IMR-90 (cell line): ENCODE measurements around the gene ZNF791.

Source experiments
- BHLHE40 ChIP-seq: fragments of 150-350 bp; IDR thresholded peaks from 2 replicates; pipeline ENCODE4 v1.6.1; 2016; ENCODE audit warnings: mild to moderate bottlenecking, low read depth, low read length
- CEBPB ChIP-seq: IDR thresholded peaks from 2 replicates; pipeline ENCODE4 v1.6.1; 2012; ENCODE audit warnings: low read depth, low read length, improper control_type of control experiment
- CHD1 ChIP-seq: IDR thresholded peaks from 2 replicates; pipeline ENCODE4 v1.6.1; 2012; ENCODE audit warnings: low read depth, low read length, improper control_type of control experiment
- CTCF ChIP-seq: conservative IDR thresholded peaks from 2 replicates; pipeline ENCODE4 v1.5.1; 2012; ENCODE audit warnings: mild to moderate bottlenecking, low read depth, low read length, improper control_type of control experiment
- ELK1 ChIP-seq: fragments of 150-350 bp; IDR thresholded peaks from 2 replicates; pipeline ENCODE4 v1.6.1; 2016; ENCODE audit warnings: low read depth, mild to moderate bottlenecking, low read length, moderate library complexity, borderline replicate concordance
- MAZ ChIP-seq: IDR thresholded peaks from 2 replicates; pipeline ENCODE4 v1.6.1; 2012; ENCODE audit warnings: low read depth, mild to moderate bottlenecking, low read length, improper control_type of control experiment, moderate library complexity, borderline replicate concordance
- MXI1 ChIP-seq: IDR thresholded peaks from 2 replicates; pipeline ENCODE4 v1.6.1; 2012; ENCODE audit warnings: low read depth, mild to moderate bottlenecking, low read length, moderate library complexity, borderline replicate concordance
- POLR2A ChIP-seq: IDR thresholded peaks from 2 replicates; pipeline ENCODE4 v1.6.1; 2012; ENCODE audit warnings: mild to moderate bottlenecking, low read depth, low read length
- RAD21 ChIP-seq: IDR thresholded peaks from 2 replicates; pipeline ENCODE4 v1.6.1; 2012; ENCODE audit warnings: low read length, improper control_type of control experiment
- RCOR1 ChIP-seq: IDR thresholded peaks from 2 replicates; pipeline ENCODE4 v1.6.1; 2012; ENCODE audit warnings: mild to moderate bottlenecking, low read length, improper control_type of control experiment; ENCODE audit not compliant: insufficient replicate concordance
- SMC3 ChIP-seq: fragments of 150-350 bp; IDR thresholded peaks from 2 replicates; pipeline ENCODE4 v1.6.1; 2016; ENCODE audit warnings: low read depth, mild to moderate bottlenecking, antibody characterized with exemption, low read length, moderate library complexity
- USF2 ChIP-seq: fragments of 150-350 bp; IDR thresholded peaks from 2 replicates; pipeline ENCODE4 v1.6.1; 2017; ENCODE audit warnings: mild to moderate bottlenecking, antibody characterized with exemption, low read length, low read depth

- TF ChIP-seq CTCF (no peak), POLR2A (no peak), RCOR1 (no peak), SMC3 (no peak), MAZ (no peak), RAD21 (no peak), MXI1 (no peak), BHLHE40 (no peak), USF2 (no peak), CEBPB (no peak), ELK1 (no peak), CHD1 (no peak)
These were observed 28.0 kb downstream of the ZNF791 start for GRCh38 chr19:12638611-12639182.
